ENCODE data around the gene CAND1.

CAND1 gene

GRCh38 chr12:67364228-67364627, 95.1 kb downstream of the CAND1 start:
- Histone ChIP-seq H3K4me3 (ENCODE audit: low read depth, low read length) (no peak overlapping the region), H3K36me3 (no peaks in the 10 kb centered on the region), H3K27me3 (ENCODE audit: insufficient read depth, low read depth, severe bottlenecking) (no peaks in the 10 kb centered on the region), H3K9me3 (ENCODE audit: severe bottlenecking) (no peaks in the 10 kb centered on the region), H3K27ac (no peak overlapping the region)
- no peak for TF ChIP-seq CTCF (IDR thresholded peaks at IDR 0.05; ENCODE audit: low read depth, low read length)
- DNase-seq, result no peak

- no peaks in the 10 kb centered on the region for H3K27me3 ChIP-seq (ENCODE audit: insufficient read depth, low read depth, severe bottlenecking)
- DNase-seq, result no peak
- H3K36me3 ChIP-seq, result no peaks in the 10 kb centered on the region
- TF ChIP-seq CTCF (IDR thresholded peaks at IDR 0.05; ENCODE audit: low read depth, low read length), result no peak
- no peak overlapping the region for H3K4me3 ChIP-seq (ENCODE audit: low read depth, low read length)
- no peak overlapping the region for H3K27ac ChIP-seq
- no peaks in the 10 kb centered on the region for H3K9me3 ChIP-seq (ENCODE audit: severe bottlenecking)
Measured at GRCh38 chr12:67365131-67365530, 96.0 kb downstream of the CAND1 start.

GRCh38 chr12:67367843-67368242, 98.7 kb downstream of the CAND1 start:
- TF ChIP-seq CTCF (IDR thresholded peaks at IDR 0.05; ENCODE audit: low read depth, low read length), result no peak
- Histone ChIP-seq H3K36me3 (no peaks in the 10 kb centered on the region), H3K9me3 (ENCODE audit: severe bottlenecking) (no peaks in the 10 kb centered on the region), H3K27ac (no peak overlapping the region), H3K27me3 (ENCODE audit: insufficient read depth, low read depth, severe bottlenecking) (no peaks in the 10 kb centered on the region), H3K4me3 (ENCODE audit: low read depth, low read length) (no peak overlapping the region)
- no peak for DNase-seq

Measured in WERI-Rb-1 (cell line).